HepG2 (cell line): ENCODE results near the gene OR4D9. TPM values are rescaled to one million over a fixed set of nuclear protein-coding genes. Genes with fewer than 3 reads are reported as not detected.

Experiments used
- HOXD1 ChIP-seq: sonication (generic); formaldehyde crosslinking; IDR thresholded peaks from 2 replicates; pipeline ENCODE4 v1.5.0; 2020; ENCODE audit warnings: missing genetic modification reagents
- KAT2B ChIP-seq: fragments of 150-350 bp; IDR thresholded peaks from 2 replicates; pipeline ENCODE4 v1.6.1; 2014; ENCODE audit warnings: low read depth, low read length, borderline replicate concordance
- NFIC ChIP-seq: IDR thresholded peaks from 2 replicates; pipeline ENCODE4 v1.6.1; 2012; ENCODE audit warnings: mild to moderate bottlenecking, low read length, inconsistent platforms
- PRMT3 ChIP-seq: sonication (generic); formaldehyde crosslinking; IDR thresholded peaks from 2 replicates; pipeline ENCODE4 v1.8.1; 2022; ENCODE audit warnings: low read depth, mild to moderate bottlenecking, moderate library complexity, missing genetic modification reagents, borderline replicate concordance
- RARG ChIP-seq: sonication (generic); formaldehyde crosslinking; IDR thresholded peaks from 2 replicates; pipeline ENCODE4 v1.4.0; 2020; ENCODE audit warnings: low read depth, mild to moderate bottlenecking, missing genetic modification reagents
- SMC3 ChIP-seq: IDR thresholded peaks from 2 replicates; pipeline ENCODE4 v1.6.1; 2011; ENCODE audit warnings: low read length, improper control_type of control experiment
- TAF1 ChIP-seq: sonication (generic); formaldehyde crosslinking; IDR thresholded peaks from 2 replicates; pipeline ENCODE4 v1.4.0; 2020; ENCODE audit warnings: missing genetic modification reagents
- ZBTB7B ChIP-seq: sonication (generic); formaldehyde crosslinking; IDR thresholded peaks from 2 replicates; pipeline ENCODE4 v1.4.0; 2020; ENCODE audit warnings: missing genetic modification reagents
- ZNF672 ChIP-seq: sonication (generic); formaldehyde crosslinking; IDR thresholded peaks from 2 replicates; pipeline ENCODE4 v1.8.1; 2022; ENCODE audit warnings: missing genetic modification reagents
- polyA plus RNA-seq, 8 experiments: library from polyadenylated mRNA; depleted of rRNA in 3 of 8; stranded (reverse) in 7 of 8; unstranded in 1 of 8; fragments of >200 nt; fragmentation: Illumina TruSeq in 4 of 8; extraction: Trizol in 4 of 8; gene quantifications; 2 replicates each; pipeline versions ENCODE4 v1.2.1 to v1.2.3, GENCODE V29; 2011 to 2016; ENCODE audit warnings: low read depth in 4 of 8, missing spikeins in 1 of 8, mixed read lengths in 1 of 8; ENCODE audit not compliant: insufficient read depth in 1 of 8
- total RNA-seq, 5 experiments: library from RNA; depleted of rRNA; stranded (reverse); fragments of >200 nt; fragmentation: Illumina TruSeq; extraction: Trizol; gene quantifications; 2 replicates each; pipeline ENCODE4 v1.2.3, GENCODE V29; 2016; ENCODE audit warnings: low read depth in 1 of 5
- TF ChIP-seq, protein P1 (sequence below): sonication (generic); formaldehyde crosslinking; IDR thresholded peaks from 2 replicates; pipeline ENCODE4 v1.4.0; 2020; ENCODE audit warnings: mild to moderate bottlenecking, low read depth, missing genetic modification reagents
- TF ChIP-seq, protein P2 (sequence below): sonication (generic); formaldehyde crosslinking; IDR thresholded peaks from 2 replicates; pipeline ENCODE4 v1.5.0; 2020; ENCODE audit warnings: mild to moderate bottlenecking, missing genetic modification reagents, borderline replicate concordance
- TF ChIP-seq, protein P3 (sequence below): sonication (generic); formaldehyde crosslinking; IDR thresholded peaks from 2 replicates; pipeline ENCODE4 v1.4.0; 2020; ENCODE audit warnings: missing genetic modification reagents, mild to moderate bottlenecking, borderline replicate concordance
- TF ChIP-seq, protein P4 (sequence below): sonication (generic); formaldehyde crosslinking; IDR thresholded peaks from 2 replicates; pipeline ENCODE4 v1.4.0; 2020; ENCODE audit warnings: missing genetic modification reagents

The OR4D9 gene
- total and polyA plus RNA-seq, 2 of the 13 experiments (the other 11 are each of a cell fraction or from before 2014, with no cell fraction given): not detected

DNA sequence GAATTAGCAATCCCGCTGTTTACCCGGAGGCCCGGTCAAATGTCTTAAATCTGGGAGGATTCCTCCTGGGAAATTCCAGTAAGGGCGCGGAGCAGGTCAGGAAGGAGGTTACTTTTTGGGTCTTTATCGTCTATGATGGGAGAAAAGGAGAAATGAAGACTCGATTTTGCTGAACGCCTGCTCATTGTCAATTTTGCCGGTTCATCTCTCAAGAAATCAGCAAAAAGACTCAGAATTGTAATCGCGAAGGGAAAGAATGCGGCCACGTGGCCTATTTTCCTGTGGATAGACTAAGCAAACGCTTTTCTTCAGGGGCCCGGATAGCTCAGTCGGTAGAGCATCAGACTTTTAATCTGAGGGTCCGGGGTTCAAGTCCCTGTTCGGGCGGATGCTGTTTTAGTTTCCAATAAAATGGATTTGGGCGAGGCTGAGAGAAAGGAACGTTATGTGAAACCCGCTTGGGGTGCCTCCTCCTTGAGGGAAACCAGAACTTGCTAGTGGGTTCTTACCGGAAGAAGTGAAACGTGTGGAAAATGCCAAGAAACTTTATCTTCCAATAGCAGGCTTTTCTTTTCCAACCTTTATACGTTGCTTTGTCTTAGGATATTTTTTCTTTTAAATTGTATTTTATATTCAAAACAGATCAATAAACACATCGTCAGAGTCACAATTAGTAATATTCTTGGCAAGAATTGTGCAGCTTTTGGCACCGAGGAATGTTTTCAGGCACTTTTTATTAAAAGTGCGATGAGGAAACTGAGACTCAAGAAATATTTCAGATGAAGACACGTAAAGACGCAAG, 45.0 kb downstream of the OR4D9 start (continued):
- TF ChIP-seq, protein P1, sequence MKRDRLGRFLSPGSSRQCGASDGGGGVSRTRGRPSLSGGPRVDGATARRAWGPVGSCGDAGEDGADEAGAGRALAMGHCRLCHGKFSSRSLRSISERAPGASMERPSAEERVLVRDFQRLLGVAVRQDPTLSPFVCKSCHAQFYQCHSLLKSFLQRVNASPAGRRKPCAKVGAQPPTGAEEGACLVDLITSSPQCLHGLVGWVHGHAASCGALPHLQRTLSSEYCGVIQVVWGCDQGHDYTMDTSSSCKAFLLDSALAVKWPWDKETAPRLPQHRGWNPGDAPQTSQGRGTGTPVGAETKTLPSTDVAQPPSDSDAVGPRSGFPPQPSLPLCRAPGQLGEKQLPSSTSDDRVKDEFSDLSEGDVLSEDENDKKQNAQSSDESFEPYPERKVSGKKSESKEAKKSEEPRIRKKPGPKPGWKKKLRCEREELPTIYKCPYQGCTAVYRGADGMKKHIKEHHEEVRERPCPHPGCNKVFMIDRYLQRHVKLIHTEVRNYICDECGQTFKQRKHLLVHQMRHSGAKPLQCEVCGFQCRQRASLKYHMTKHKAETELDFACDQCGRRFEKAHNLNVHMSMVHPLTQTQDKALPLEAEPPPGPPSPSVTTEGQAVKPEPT (CRISPR knock-in tag): no peak
- TF ChIP-seq, protein P2, sequence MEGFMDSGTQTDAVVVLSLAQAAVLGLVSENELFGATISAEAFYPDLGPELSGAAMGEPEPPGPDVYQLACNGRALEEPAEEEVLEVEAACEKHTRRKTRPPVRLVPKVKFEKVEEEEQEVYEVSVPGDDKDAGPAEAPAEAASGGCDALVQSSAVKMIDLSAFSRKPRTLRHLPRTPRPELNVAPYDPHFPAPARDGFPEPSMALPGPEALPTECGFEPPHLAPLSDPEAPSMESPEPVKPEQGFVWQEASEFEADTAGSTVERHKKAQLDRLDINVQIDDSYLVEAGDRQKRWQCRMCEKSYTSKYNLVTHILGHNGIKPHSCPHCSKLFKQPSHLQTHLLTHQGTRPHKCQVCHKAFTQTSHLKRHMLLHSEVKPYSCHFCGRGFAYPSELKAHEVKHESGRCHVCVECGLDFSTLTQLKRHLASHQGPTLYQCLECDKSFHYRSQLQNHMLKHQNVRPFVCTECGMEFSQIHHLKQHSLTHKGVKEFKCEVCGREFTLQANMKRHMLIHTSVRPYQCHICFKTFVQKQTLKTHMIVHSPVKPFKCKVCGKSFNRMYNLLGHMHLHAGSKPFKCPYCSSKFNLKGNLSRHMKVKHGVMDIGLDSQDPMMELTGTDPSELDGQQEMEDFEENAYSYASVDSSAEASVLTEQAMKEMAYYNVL: no peak
- TF ChIP-seq ZBTB7B (CRISPR knock-in tag) (no peak; the same call in 1 of the 2 replicates), PRMT3 (CRISPR knock-in tag) (no peak), SMC3 (no peak), TAF1 (CRISPR knock-in tag) (no peak), HOXD1 (CRISPR knock-in tag) (no peak), KAT2B (no peak), ZNF672 (CRISPR knock-in tag) (no peak), NFIC (no peak), RARG (CRISPR knock-in tag) (no peak)
- TF ChIP-seq, protein P3, sequence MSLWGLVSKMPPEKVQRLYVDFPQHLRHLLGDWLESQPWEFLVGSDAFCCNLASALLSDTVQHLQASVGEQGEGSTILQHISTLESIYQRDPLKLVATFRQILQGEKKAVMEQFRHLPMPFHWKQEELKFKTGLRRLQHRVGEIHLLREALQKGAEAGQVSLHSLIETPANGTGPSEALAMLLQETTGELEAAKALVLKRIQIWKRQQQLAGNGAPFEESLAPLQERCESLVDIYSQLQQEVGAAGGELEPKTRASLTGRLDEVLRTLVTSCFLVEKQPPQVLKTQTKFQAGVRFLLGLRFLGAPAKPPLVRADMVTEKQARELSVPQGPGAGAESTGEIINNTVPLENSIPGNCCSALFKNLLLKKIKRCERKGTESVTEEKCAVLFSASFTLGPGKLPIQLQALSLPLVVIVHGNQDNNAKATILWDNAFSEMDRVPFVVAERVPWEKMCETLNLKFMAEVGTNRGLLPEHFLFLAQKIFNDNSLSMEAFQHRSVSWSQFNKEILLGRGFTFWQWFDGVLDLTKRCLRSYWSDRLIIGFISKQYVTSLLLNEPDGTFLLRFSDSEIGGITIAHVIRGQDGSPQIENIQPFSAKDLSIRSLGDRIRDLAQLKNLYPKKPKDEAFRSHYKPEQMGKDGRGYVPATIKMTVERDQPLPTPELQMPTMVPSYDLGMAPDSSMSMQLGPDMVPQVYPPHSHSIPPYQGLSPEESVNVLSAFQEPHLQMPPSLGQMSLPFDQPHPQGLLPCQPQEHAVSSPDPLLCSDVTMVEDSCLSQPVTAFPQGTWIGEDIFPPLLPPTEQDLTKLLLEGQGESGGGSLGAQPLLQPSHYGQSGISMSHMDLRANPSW: no peak
- TF ChIP-seq, protein P4, sequence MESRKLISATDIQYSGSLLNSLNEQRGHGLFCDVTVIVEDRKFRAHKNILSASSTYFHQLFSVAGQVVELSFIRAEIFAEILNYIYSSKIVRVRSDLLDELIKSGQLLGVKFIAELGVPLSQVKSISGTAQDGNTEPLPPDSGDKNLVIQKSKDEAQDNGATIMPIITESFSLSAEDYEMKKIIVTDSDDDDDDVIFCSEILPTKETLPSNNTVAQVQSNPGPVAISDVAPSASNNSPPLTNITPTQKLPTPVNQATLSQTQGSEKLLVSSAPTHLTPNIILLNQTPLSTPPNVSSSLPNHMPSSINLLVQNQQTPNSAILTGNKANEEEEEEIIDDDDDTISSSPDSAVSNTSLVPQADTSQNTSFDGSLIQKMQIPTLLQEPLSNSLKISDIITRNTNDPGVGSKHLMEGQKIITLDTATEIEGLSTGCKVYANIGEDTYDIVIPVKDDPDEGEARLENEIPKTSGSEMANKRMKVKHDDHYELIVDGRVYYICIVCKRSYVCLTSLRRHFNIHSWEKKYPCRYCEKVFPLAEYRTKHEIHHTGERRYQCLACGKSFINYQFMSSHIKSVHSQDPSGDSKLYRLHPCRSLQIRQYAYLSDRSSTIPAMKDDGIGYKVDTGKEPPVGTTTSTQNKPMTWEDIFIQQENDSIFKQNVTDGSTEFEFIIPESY: no peak
